HAP-1 (cell line): ENCODE results near the gene ZBTB8A.

Experiments used
- DNase-seq, 2 experiments: peaks; one replicate each; pipeline ENCODE4 v3.0.0-alpha.2; 2016 to 2020; ENCODE audit warnings: low spot score in 2 of 2
- H3K27me3 ChIP-seq: fragments of 250-450 bp; sonication (Bioruptor Pico); 2 replicates; pipeline ENCODE4 v1.5.1; 2020; ENCODE audit warnings: low read depth, mild to moderate bottlenecking, moderate library complexity
- H3K36me3 ChIP-seq: fragments of 250-450 bp; sonication (Bioruptor Pico); replicated peaks from 2 replicates; pipeline ENCODE4 v1.5.1; 2020; ENCODE audit warnings: mild to moderate bottlenecking
- H3K4me1 ChIP-seq: fragments of 250-450 bp; sonication (Bioruptor Pico); 2 replicates; pipeline ENCODE4 v1.5.1; 2020; ENCODE audit warnings: mild to moderate bottlenecking
- H3K4me3 ChIP-seq: fragments of 250-450 bp; sonication (Bioruptor Pico); 2 replicates; pipeline ENCODE4 v1.5.1; 2020; ENCODE audit warnings: mild to moderate bottlenecking, moderate library complexity
- H3K9me3 ChIP-seq: fragments of 250-450 bp; sonication (Bioruptor Pico); 2 replicates; pipeline ENCODE4 v1.5.1; 2020; ENCODE audit warnings: mild to moderate bottlenecking, moderate library complexity
- in situ Hi-C: fragments of 300-500 bp; cut with MboI; formaldehyde crosslinking; loops from 3 replicates; pipeline ENCODE4 v1.14.3; 2020; ENCODE audit warnings: low sequenced_read_pairs, inconsistent platforms, mixed read lengths

ZBTB8A gene

GRCh38 chr1:32538887-32539583 is at the start of gene ZBTB8A:
Gene ZBTB8A, plus strand, starts transcription at chr1:32539427. Its CDS starts 53,505 bp downstream, at chr1:32592932.
- Histone ChIP-seq H3K4me1 (peaks cover 17% of the 10 kb centered on the region), H3K4me3 (peak within 1 kb of the TSS; percentile 50), H3K9me3 (no peaks in the 10 kb centered on the region), H3K27me3 (0 out of 2 replicates have a peak, but pooled peaks cover 3% of the 10 kb centered on the region), H3K36me3 (peaks cover 4% of the 10 kb centered on the region)
- in situ Hi-C loops, result no loop called here
- peak; percentile 56 to 69 for DNase-seq

GRCh38 chr1:32489774-32490454 is 49.3 kb upstream of the ZBTB8A start:
- H3K4me3 ChIP-seq, result no peak overlapping the region
- in situ Hi-C loops, result no loop called here

GRCh38 chr1:32491386-32491785 is 47.8 kb upstream of the ZBTB8A start:
- Histone ChIP-seq H3K27me3 (no peaks in the 10 kb centered on the region), H3K36me3 (no peaks in the 10 kb centered on the region), H3K9me3 (no peaks in the 10 kb centered on the region; the same call in 1 of the 2 replicates), H3K4me3 (no peak overlapping the region), H3K4me1 (peaks cover 3% of the 10 kb centered on the region; the same call in 1 of the 2 replicates)
- DNase-seq, result no peak
- in situ Hi-C loops, result no loop called here

More at GRCh38 chr1:32489774-32490454, 49.3 kb upstream of the ZBTB8A start:
- DNase-seq, result no peak
- Histone ChIP-seq H3K4me1 (peaks cover 3% of the 10 kb centered on the region; the same call in 1 of the 2 replicates), H3K27me3 (no peaks in the 10 kb centered on the region), H3K36me3 (no peaks in the 10 kb centered on the region), H3K9me3 (no peaks in the 10 kb centered on the region; the same call in 1 of the 2 replicates)

- Histone ChIP-seq H3K36me3 (no peaks in the 10 kb centered on the region), H3K4me3 (no peak overlapping the region), H3K4me1 (peaks cover 3% of the 10 kb centered on the region; the same call in 1 of the 2 replicates), H3K27me3 (no peaks in the 10 kb centered on the region), H3K9me3 (no peaks in the 10 kb centered on the region; the same call in 1 of the 2 replicates)
- in situ Hi-C loops, result no loop called here
- no peak for DNase-seq
Measured at GRCh38 chr1:32494196-32494595, 45.0 kb upstream of the ZBTB8A start.

- in situ Hi-C loops, result no loop called here
- DNase-seq, result no peak
Measured at GRCh38 chr1:32494711-32495337, 44.4 kb upstream of the ZBTB8A start.

GRCh38 chr1:32496127-32496526 is 43.1 kb upstream of the ZBTB8A start:
- no peak for DNase-seq
- Histone ChIP-seq H3K36me3 (no peaks in the 10 kb centered on the region), H3K27me3 (no peaks in the 10 kb centered on the region), H3K4me3 (no peak overlapping the region), H3K4me1 (peaks cover 9% of the 10 kb centered on the region; the same call in 1 of the 2 replicates), H3K9me3 (no peaks in the 10 kb centered on the region; the same call in 1 of the 2 replicates)
- in situ Hi-C loops, result no loop called here

More at GRCh38 chr1:32494711-32495337, 44.4 kb upstream of the ZBTB8A start:
- Histone ChIP-seq H3K4me1 (peaks cover 9% of the 10 kb centered on the region; the same call in 1 of the 2 replicates), H3K4me3 (no peak overlapping the region), H3K27me3 (no peaks in the 10 kb centered on the region), H3K36me3 (no peaks in the 10 kb centered on the region), H3K9me3 (no peaks in the 10 kb centered on the region; the same call in 1 of the 2 replicates)

- peaks cover 9% of the 10 kb centered on the region; the same call in 1 of the 2 replicates for H3K4me1 ChIP-seq
- DNase-seq, result no peak
- no peaks in the 10 kb centered on the region for H3K27me3 ChIP-seq
- no peak overlapping the region for H3K4me3 ChIP-seq
- no peaks in the 10 kb centered on the region; the same call in 1 of the 2 replicates for H3K9me3 ChIP-seq
- no peaks in the 10 kb centered on the region for H3K36me3 ChIP-seq
- in situ Hi-C loops, result no loop called here
Measured at GRCh38 chr1:32498751-32499150, 40.5 kb upstream of the ZBTB8A start.

GRCh38 chr1:32500387-32501209 is 38.6 kb upstream of the ZBTB8A start:
- Histone ChIP-seq H3K27me3 (no peaks in the 10 kb centered on the region), H3K9me3 (no peaks in the 10 kb centered on the region), H3K4me1 (0 out of 2 replicates have a peak, but pooled peaks cover 6% of the 10 kb centered on the region), H3K4me3 (peak overlapping the region; percentile 38), H3K36me3 (no peaks in the 10 kb centered on the region)
- in situ Hi-C loops, result no loop called here
- peak; percentile 57 to 74 for DNase-seq

- in situ Hi-C loops, result no loop called here
- Histone ChIP-seq H3K4me3 (no peak overlapping the region), H3K36me3 (no peaks in the 10 kb centered on the region), H3K4me1 (0 out of 2 replicates have a peak, but pooled peaks cover 6% of the 10 kb centered on the region), H3K27me3 (no peaks in the 10 kb centered on the region), H3K9me3 (no peaks in the 10 kb centered on the region)
- DNase-seq, result no peak
Measured at GRCh38 chr1:32501865-32502264, 37.4 kb upstream of the ZBTB8A start.

- in situ Hi-C loops, result no loop called here
- H3K9me3 ChIP-seq, result no peaks in the 10 kb centered on the region
- H3K4me3 ChIP-seq, result no peak overlapping the region
- DNase-seq, result no peak
- H3K4me1 ChIP-seq, result 0 out of 2 replicates have a peak, but pooled peaks cover 6% of the 10 kb centered on the region
- H3K27me3 ChIP-seq, result no peaks in the 10 kb centered on the region
- no peaks in the 10 kb centered on the region for H3K36me3 ChIP-seq
Measured at GRCh38 chr1:32503153-32503552, 36.1 kb upstream of the ZBTB8A start.

GRCh38 chr1:32507021-32507420 is 32.2 kb upstream of the ZBTB8A start:
- Histone ChIP-seq H3K4me1 (no peaks in the 10 kb centered on the region), H3K4me3 (no peak overlapping the region), H3K36me3 (no peaks in the 10 kb centered on the region), H3K27me3 (no peaks in the 10 kb centered on the region), H3K9me3 (no peaks in the 10 kb centered on the region)
- in situ Hi-C loops, result no loop called here
- no peak for DNase-seq

GRCh38 chr1:32508761-32509160 is 30.5 kb upstream of the ZBTB8A start:
- Histone ChIP-seq H3K4me1 (no peaks in the 10 kb centered on the region), H3K36me3 (no peaks in the 10 kb centered on the region), H3K9me3 (no peaks in the 10 kb centered on the region), H3K27me3 (no peaks in the 10 kb centered on the region), H3K4me3 (no peak overlapping the region)
- in situ Hi-C loops, result no loop called here
- DNase-seq, result no peak

- no peaks in the 10 kb centered on the region for H3K9me3 ChIP-seq
- no peaks in the 10 kb centered on the region for H3K27me3 ChIP-seq
- DNase-seq, result no peak
- in situ Hi-C loops, result no loop called here
- no peaks in the 10 kb centered on the region for H3K36me3 ChIP-seq
- H3K4me1 ChIP-seq, result no peaks in the 10 kb centered on the region
- H3K4me3 ChIP-seq, result no peak overlapping the region
Measured at GRCh38 chr1:32509939-32510338, 29.3 kb upstream of the ZBTB8A start.
